ENCODE results near the gene ZBTB7C.

The ZBTB7C gene

DNA sequence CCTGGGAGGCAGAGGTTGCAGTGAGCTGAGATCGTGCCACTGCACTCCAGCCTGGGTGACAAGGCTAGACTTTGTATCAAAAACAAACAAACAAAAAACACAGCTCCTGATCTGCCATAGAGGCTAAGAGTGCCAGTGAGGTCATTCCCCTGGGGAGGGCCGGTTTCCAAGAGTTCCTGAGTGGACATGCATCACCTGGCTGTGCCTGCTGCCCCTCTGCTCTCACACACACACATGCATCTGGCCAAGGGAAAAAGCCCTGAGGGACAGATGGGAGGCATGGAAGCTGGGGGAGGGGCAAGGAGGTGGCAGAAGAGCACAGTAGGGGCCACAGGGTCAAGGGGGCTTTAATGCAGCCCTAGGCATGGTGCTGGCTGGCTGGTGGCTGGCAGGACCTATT lies 60.4 kb downstream of the ZBTB7C start:
- no peaks in the 10 kb centered on the region for H3K36me3 ChIP-seq (ENCODE audit: low read length)
- H3K4me3 ChIP-seq (ENCODE audit: insufficient read depth, low read length, poor library complexity, severe bottlenecking) = no peak overlapping the region
- TF ChIP-seq, protein P1, sequence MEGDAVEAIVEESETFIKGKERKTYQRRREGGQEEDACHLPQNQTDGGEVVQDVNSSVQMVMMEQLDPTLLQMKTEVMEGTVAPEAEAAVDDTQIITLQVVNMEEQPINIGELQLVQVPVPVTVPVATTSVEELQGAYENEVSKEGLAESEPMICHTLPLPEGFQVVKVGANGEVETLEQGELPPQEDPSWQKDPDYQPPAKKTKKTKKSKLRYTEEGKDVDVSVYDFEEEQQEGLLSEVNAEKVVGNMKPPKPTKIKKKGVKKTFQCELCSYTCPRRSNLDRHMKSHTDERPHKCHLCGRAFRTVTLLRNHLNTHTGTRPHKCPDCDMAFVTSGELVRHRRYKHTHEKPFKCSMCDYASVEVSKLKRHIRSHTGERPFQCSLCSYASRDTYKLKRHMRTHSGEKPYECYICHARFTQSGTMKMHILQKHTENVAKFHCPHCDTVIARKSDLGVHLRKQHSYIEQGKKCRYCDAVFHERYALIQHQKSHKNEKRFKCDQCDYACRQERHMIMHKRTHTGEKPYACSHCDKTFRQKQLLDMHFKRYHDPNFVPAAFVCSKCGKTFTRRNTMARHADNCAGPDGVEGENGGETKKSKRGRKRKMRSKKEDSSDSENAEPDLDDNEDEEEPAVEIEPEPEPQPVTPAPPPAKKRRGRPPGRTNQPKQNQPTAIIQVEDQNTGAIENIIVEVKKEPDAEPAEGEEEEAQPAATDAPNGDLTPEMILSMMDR (IDR thresholded peaks at IDR 0.05; ENCODE audit: insufficient read depth, low read length, poor library complexity, severe bottlenecking) = no peak
- no peak for TF ChIP-seq EZH2phosphoT487 (conservative IDR thresholded peaks at IDR 0.05; ENCODE audit: low read length)
- no peaks in the 10 kb centered on the region for H3F3A ChIP-seq (ENCODE audit: insufficient read depth)
- no peak overlapping the region for H2AFZ ChIP-seq (ENCODE audit: low read depth, low read length, severe bottlenecking)
- H3K27me3 ChIP-seq (ENCODE audit: low read length) = no peaks in the 10 kb centered on the region
- no peaks in the 10 kb centered on the region for H3K9me2 ChIP-seq (replicated peaks; ENCODE audit: insufficient read depth, low read length)
- H3K4me2 ChIP-seq (ENCODE audit: low read depth, low read length, poor library complexity, severe bottlenecking) = no peak overlapping the region
- no peak overlapping the region for H3K27ac ChIP-seq (ENCODE audit: low read depth, low read length)
- H4K20me1 ChIP-seq (ENCODE audit: low read depth, low read length) = no peaks in the 10 kb centered on the region
- H3K79me2 ChIP-seq (ENCODE audit: insufficient read depth, low read length) = no peaks in the 10 kb centered on the region
- H3K9ac ChIP-seq (ENCODE audit: low read length) = no peak overlapping the region
- no peaks in the 10 kb centered on the region for H3K9me3 ChIP-seq (ENCODE audit: insufficient read depth, low read length)

DNA sequence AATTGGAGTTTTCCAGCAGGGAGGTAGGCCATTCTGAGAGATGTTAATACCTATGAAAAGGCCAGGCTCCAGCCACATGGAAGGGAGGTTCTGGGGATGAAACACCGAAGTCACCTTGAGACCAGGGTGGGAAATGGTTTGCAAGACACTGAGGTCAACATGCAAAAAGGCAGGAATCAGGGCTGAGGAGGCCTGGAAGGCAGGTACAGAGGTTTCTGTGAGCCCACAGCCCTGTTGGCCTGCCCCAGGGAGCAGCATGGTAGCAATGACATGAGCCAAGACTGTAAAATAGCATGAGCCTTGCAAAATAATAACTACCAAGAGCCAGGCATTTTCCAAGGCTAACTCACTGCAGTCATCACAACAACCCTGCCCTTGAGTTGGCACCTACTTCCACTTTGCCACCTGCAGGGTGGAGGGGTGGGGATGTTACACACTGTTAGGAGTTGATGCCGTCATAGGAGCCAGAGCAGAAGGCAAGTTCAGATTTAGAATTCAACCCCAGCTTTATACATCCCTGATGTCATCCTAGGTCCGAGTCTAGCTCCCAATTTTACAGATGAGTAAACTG lies 61.3 kb downstream of the ZBTB7C start:
- H3K4me3 ChIP-seq (ENCODE audit: insufficient read depth, low read length, poor library complexity, severe bottlenecking) = no peak overlapping the region
- no peaks in the 10 kb centered on the region for H4K20me1 ChIP-seq (ENCODE audit: low read depth, low read length)
- no peaks in the 10 kb centered on the region for H3K9me3 ChIP-seq (ENCODE audit: insufficient read depth, low read length)
- H2AFZ ChIP-seq (ENCODE audit: low read depth, low read length, severe bottlenecking) = no peak overlapping the region
- H3K79me2 ChIP-seq (ENCODE audit: insufficient read depth, low read length) = no peaks in the 10 kb centered on the region
- no peak overlapping the region for H3K4me2 ChIP-seq (ENCODE audit: low read depth, low read length, poor library complexity, severe bottlenecking)
- no peaks in the 10 kb centered on the region for H3K36me3 ChIP-seq (ENCODE audit: low read length)
- no peaks in the 10 kb centered on the region for H3K27me3 ChIP-seq (ENCODE audit: low read length)
- TF ChIP-seq EZH2phosphoT487 (conservative IDR thresholded peaks at IDR 0.05; ENCODE audit: low read length) = no peak
- TF ChIP-seq, protein P1 (IDR thresholded peaks at IDR 0.05; ENCODE audit: insufficient read depth, low read length, poor library complexity, severe bottlenecking) = no peak
- H3K9me2 ChIP-seq (replicated peaks; ENCODE audit: insufficient read depth, low read length) = no peaks in the 10 kb centered on the region
- H3K27ac ChIP-seq (ENCODE audit: low read depth, low read length) = no peak overlapping the region
- H3K9ac ChIP-seq (ENCODE audit: low read length) = no peak overlapping the region
- no peaks in the 10 kb centered on the region for H3F3A ChIP-seq (ENCODE audit: insufficient read depth)

DNA sequence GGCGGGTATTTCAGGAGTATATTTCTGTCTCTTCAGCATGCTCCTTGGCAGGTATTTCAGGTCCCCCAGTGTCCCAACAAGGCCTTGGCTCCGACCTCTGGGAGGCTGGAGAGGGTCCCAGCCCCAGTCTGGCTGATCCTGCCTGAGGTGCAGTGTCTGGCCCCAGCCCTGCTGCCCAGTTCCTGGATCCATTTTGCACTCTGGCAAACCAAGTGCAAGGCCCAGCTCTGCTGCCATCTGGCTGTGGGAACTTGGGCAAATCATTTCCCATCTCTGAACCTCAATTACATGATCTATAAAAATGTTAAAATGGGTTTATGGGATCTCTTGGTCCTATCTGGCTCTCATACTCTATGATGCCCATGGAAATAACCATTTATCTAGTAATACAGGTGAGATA lies 63.6 kb downstream of the ZBTB7C start:
- Histone ChIP-seq H3K9me3 (ENCODE audit: insufficient read depth, low read length) (no peaks in the 10 kb centered on the region), H3K4me2 (ENCODE audit: low read depth, low read length, poor library complexity, severe bottlenecking) (no peak overlapping the region), H4K20me1 (ENCODE audit: low read depth, low read length) (no peaks in the 10 kb centered on the region), H3K9ac (ENCODE audit: low read length) (no peak overlapping the region), H3K4me3 (ENCODE audit: insufficient read depth, low read length, poor library complexity, severe bottlenecking) (no peak overlapping the region), H2AFZ (ENCODE audit: low read depth, low read length, severe bottlenecking) (no peak overlapping the region), H3K36me3 (ENCODE audit: low read length) (no peaks in the 10 kb centered on the region), H3K9me2 (replicated peaks; ENCODE audit: insufficient read depth, low read length) (no peaks in the 10 kb centered on the region), H3K27ac (ENCODE audit: low read depth, low read length) (no peak overlapping the region), H3K79me2 (ENCODE audit: insufficient read depth, low read length) (no peaks in the 10 kb centered on the region), H3K27me3 (ENCODE audit: low read length) (no peaks in the 10 kb centered on the region), H3F3A (ENCODE audit: insufficient read depth) (no peaks in the 10 kb centered on the region)
- TF ChIP-seq, protein P1 (IDR thresholded peaks at IDR 0.05; ENCODE audit: insufficient read depth, low read length, poor library complexity, severe bottlenecking) = no peak
- no peak for TF ChIP-seq EZH2phosphoT487 (conservative IDR thresholded peaks at IDR 0.05; ENCODE audit: low read length)

Data from SU-DHL-6 (cell line).